Measurements from ENCODE around the gene CLEC16A.
A peak's percentile ranks its signal among the peaks of the same experiment; 100 is the strongest.

Gene CLEC16A

GRCh38 chr16:11178424-11178823 lies 234.1 kb downstream of the CLEC16A start:
- DNase-seq (ENCODE audit: low spot score), result no peak

- no peak for DNase-seq (ENCODE audit: low spot score)
Measured at GRCh38 chr16:11179574-11179973, 235.2 kb downstream of the CLEC16A start.

GRCh38 chr16:11180489-11180888 lies 236.1 kb downstream of the CLEC16A start:
- no peak for DNase-seq (ENCODE audit: low spot score)

GRCh38 chr16:11181242-11181898 lies 237.0 kb downstream of the CLEC16A start:
- DNase-seq (ENCODE audit: low spot score), result no peak

- DNase-seq (ENCODE audit: low spot score), result peak; percentile 58
Measured at GRCh38 chr16:11181899-11182279, 237.5 kb downstream of the CLEC16A start.

GRCh38 chr16:11182411-11182810 lies 238.0 kb downstream of the CLEC16A start:
- DNase-seq (ENCODE audit: low spot score), result no peak

GRCh38 chr16:11183035-11183812 lies 238.9 kb downstream of the CLEC16A start:
- DNase-seq (ENCODE audit: low spot score), result no peak

GRCh38 chr16:11183951-11184350 lies 239.6 kb downstream of the CLEC16A start:
- no peak for DNase-seq (ENCODE audit: low spot score)

- DNase-seq (ENCODE audit: low spot score), result no peak
Measured at GRCh38 chr16:11187522-11188023, 243.2 kb downstream of the CLEC16A start.

GRCh38 chr16:11188801-11189740 lies 244.7 kb downstream of the CLEC16A start:
- DNase-seq (ENCODE audit: low spot score), result no peak

- peak; percentile 48 for DNase-seq (ENCODE audit: low spot score)
Measured at GRCh38 chr16:11190588-11191560, 246.5 kb downstream of the CLEC16A start.

GRCh38 chr16:11191665-11192064 lies 247.3 kb downstream of the CLEC16A start:
- no peak for DNase-seq (ENCODE audit: low spot score)

- DNase-seq (ENCODE audit: low spot score), result no peak
Measured at GRCh38 chr16:11193494-11193893, 249.1 kb downstream of the CLEC16A start.

GRCh38 chr16:11194913-11195312 lies 250.5 kb downstream of the CLEC16A start:
- no peak for DNase-seq (ENCODE audit: low spot score)

- no peak for DNase-seq (ENCODE audit: low spot score)
Measured at GRCh38 chr16:11196286-11196828, 252.0 kb downstream of the CLEC16A start.

- no peak for DNase-seq (ENCODE audit: low spot score)
Measured at GRCh38 chr16:11198375-11198774, 254.0 kb downstream of the CLEC16A start.

- DNase-seq (ENCODE audit: low spot score), result peak; percentile 10
Measured at GRCh38 chr16:11198828-11199227, 254.5 kb downstream of the CLEC16A start.

- no peak for DNase-seq (ENCODE audit: low spot score)
Measured at GRCh38 chr16:11200592-11200991, 256.2 kb downstream of the CLEC16A start.

- DNase-seq (ENCODE audit: low spot score), result peak; percentile 94
Measured at GRCh38 chr16:11201498-11202259, 257.3 kb downstream of the CLEC16A start.
